Tibial nerve (tissue), 3 donors: ENCODE data around the gene ARHGAP20.

Experiments
- POLR2A ChIP-seq, 2 donors: fragments of 450-650 bp; IDR thresholded peaks; one replicate each; pipeline ENCODE4 v1.6.1; 2017; ENCODE audit warnings: antibody characterized with exemption in 2 of 2, mild to moderate bottlenecking in 2 of 2, moderate library complexity in 2 of 2
- TF ChIP-seq, protein P1 (sequence below), 5 experiments: fragments of 200-600 bp in 3 of 5; fragments of 450-650 bp in 2 of 5; sonication (generic) in 3 of 5; IDR thresholded peaks; one replicate each; pipeline ENCODE4 v1.5.1; 2016 to 2019; ENCODE audit warnings: antibody characterized with exemption in 5 of 5, mild to moderate bottlenecking in 3 of 5, moderate library complexity in 2 of 5

DNA sequence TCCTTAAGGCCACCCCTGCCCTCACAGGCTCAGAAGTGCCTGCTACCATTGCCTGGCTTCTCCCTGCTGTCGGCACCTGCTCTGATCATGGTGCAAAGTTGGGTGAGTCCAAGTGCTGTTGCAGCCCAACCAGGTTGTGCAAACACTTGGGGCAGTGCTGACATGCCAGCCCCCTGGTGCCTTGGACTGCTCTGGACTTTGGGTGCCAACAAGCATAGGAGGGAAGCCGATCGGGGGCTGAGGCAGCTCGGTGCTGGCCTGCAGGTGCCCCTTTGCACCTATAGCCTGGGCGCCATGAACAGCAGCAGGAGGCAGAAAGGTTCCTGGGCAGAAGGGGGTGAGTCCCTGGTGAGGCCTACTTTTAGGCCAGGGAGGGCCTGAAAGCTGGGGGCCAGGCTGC lies 113.0 kb downstream of the ARHGAP20 start:
- TF ChIP-seq, protein P1, sequence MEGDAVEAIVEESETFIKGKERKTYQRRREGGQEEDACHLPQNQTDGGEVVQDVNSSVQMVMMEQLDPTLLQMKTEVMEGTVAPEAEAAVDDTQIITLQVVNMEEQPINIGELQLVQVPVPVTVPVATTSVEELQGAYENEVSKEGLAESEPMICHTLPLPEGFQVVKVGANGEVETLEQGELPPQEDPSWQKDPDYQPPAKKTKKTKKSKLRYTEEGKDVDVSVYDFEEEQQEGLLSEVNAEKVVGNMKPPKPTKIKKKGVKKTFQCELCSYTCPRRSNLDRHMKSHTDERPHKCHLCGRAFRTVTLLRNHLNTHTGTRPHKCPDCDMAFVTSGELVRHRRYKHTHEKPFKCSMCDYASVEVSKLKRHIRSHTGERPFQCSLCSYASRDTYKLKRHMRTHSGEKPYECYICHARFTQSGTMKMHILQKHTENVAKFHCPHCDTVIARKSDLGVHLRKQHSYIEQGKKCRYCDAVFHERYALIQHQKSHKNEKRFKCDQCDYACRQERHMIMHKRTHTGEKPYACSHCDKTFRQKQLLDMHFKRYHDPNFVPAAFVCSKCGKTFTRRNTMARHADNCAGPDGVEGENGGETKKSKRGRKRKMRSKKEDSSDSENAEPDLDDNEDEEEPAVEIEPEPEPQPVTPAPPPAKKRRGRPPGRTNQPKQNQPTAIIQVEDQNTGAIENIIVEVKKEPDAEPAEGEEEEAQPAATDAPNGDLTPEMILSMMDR (IDR thresholded peaks at IDR 0.05), result no peak
- no peak for TF ChIP-seq POLR2A (IDR thresholded peaks at IDR 0.05)
